H9 (cell line): ENCODE data around the gene GRB10. TPM values are rescaled to one million over a fixed set of nuclear protein-coding genes. Genes with fewer than 3 reads are reported as not detected.

Experiments
- DNase-seq: peaks from one replicate; pipeline ENCODE4 v3.0.0-alpha.2; 2017
- H2AFZ ChIP-seq: one replicate; pipeline ENCODE4 v1.6.1; 2013; ENCODE audit warnings: mild to moderate bottlenecking, low read length, control low read depth, moderate library complexity
- H2AK5ac ChIP-seq: 2 replicates; pipeline ENCODE4 v1.6.1; 2013; ENCODE audit warnings: low read length, control low read depth, mixed read lengths; ENCODE audit not compliant: insufficient read length
- H2BK120ac ChIP-seq: one replicate; pipeline ENCODE4 v1.6.1; 2013; ENCODE audit warnings: low read depth, mild to moderate bottlenecking, low read length, control low read depth, inconsistent platforms; ENCODE audit not compliant: poor library complexity, severe bottlenecking
- H2BK12ac ChIP-seq: 2 replicates; pipeline ENCODE4 v1.6.1; 2013; ENCODE audit warnings: low read length, control low read depth, mixed read lengths, low read depth; ENCODE audit not compliant: insufficient read length
- H2BK15ac ChIP-seq: 2 replicates; pipeline ENCODE4 v1.6.1; 2013; ENCODE audit warnings: low read depth, low read length, control low read depth
- H2BK20ac ChIP-seq: one replicate; pipeline ENCODE4 v1.6.1; 2013; ENCODE audit warnings: low read depth, mild to moderate bottlenecking, low read length, control low read depth, inconsistent platforms; ENCODE audit not compliant: poor library complexity, severe bottlenecking
- H2BK5ac ChIP-seq: 2 replicates; pipeline ENCODE4 v1.6.1; 2013; ENCODE audit warnings: low read length, control low read depth, mixed read lengths; ENCODE audit not compliant: insufficient read length
- H3K14ac ChIP-seq: 2 replicates; pipeline ENCODE4 v1.6.1; 2013; ENCODE audit warnings: low read length, control low read depth; ENCODE audit not compliant: insufficient read depth
- H3K18ac ChIP-seq: 2 replicates; pipeline ENCODE4 v1.6.1; 2013; ENCODE audit warnings: low read depth, mild to moderate bottlenecking, mixed read lengths, low read length, control low read depth; ENCODE audit not compliant: insufficient read length
- H3K23ac ChIP-seq: 2 replicates; pipeline ENCODE4 v1.6.1; 2013; ENCODE audit warnings: low read length, control low read depth, mixed read lengths, low read depth; ENCODE audit not compliant: insufficient read length
- H3K23me2 ChIP-seq: 2 replicates; pipeline ENCODE4 v1.6.1; 2013; ENCODE audit warnings: low read depth, mild to moderate bottlenecking, mixed read lengths, low read length, control low read depth; ENCODE audit not compliant: insufficient read length, poor library complexity, severe bottlenecking
- H3K27ac ChIP-seq: 2 replicates; pipeline ENCODE4 v1.5.1; 2013; ENCODE audit warnings: low read length, control low read depth, mixed read lengths, low read depth; ENCODE audit not compliant: insufficient read length
- H3K27me3 ChIP-seq: 2 replicates; pipeline ENCODE4 v1.6.1; 2013; ENCODE audit warnings: low read length, control low read depth, inconsistent platforms; ENCODE audit not compliant: insufficient read depth
- H3K4ac ChIP-seq: 2 replicates; pipeline ENCODE4 v1.6.1; 2013; ENCODE audit warnings: low read depth, mild to moderate bottlenecking, control low read depth, inconsistent platforms, low read length, moderate library complexity
- H3K4me1 ChIP-seq: 2 replicates; pipeline ENCODE4 v1.6.1; 2013; ENCODE audit warnings: low read length, control low read depth, inconsistent platforms; ENCODE audit not compliant: insufficient read depth
- H3K4me2 ChIP-seq: 2 replicates; pipeline ENCODE4 v1.6.1; 2013; ENCODE audit warnings: low read length, control low read depth, mixed read lengths; ENCODE audit not compliant: insufficient read length, insufficient read depth
- H3K56ac ChIP-seq: 2 replicates; pipeline ENCODE4 v1.6.1; 2013; ENCODE audit warnings: low read depth, mild to moderate bottlenecking, mixed read lengths, low read length, control low read depth; ENCODE audit not compliant: insufficient read length
- H3K79me1 ChIP-seq: 2 replicates; pipeline ENCODE4 v1.6.1; 2013; ENCODE audit warnings: low read depth, mild to moderate bottlenecking, moderate library complexity, low read length, control low read depth, inconsistent platforms; ENCODE audit not compliant: insufficient read depth, poor library complexity, severe bottlenecking
- H3K79me2 ChIP-seq: 2 replicates; pipeline ENCODE4 v1.6.1; 2013; ENCODE audit warnings: low read length, control low read depth, inconsistent platforms; ENCODE audit not compliant: insufficient read depth
- H3K9ac ChIP-seq: 2 replicates; pipeline ENCODE4 v1.6.1; 2013; ENCODE audit warnings: low read length, control low read depth, mixed read lengths; ENCODE audit not compliant: insufficient read length; ENCODE audit errors: extremely low read depth
- H3K9me3 ChIP-seq: one replicate; pipeline ENCODE4 v1.6.1; 2013; ENCODE audit warnings: low read depth, low read length, inconsistent platforms; ENCODE audit not compliant: control insufficient read depth
- H3T11ph ChIP-seq: one replicate; pipeline ENCODE4 v1.6.1; 2013; ENCODE audit warnings: mild to moderate bottlenecking, low read length, control low read depth, inconsistent platforms
- H4K20me1 ChIP-seq: one replicate; pipeline ENCODE4 v1.6.1; 2013; ENCODE audit not compliant: control insufficient read depth, insufficient read length, insufficient read depth
- H4K5ac ChIP-seq: 2 replicates; pipeline ENCODE4 v1.6.1; 2013; ENCODE audit warnings: low read depth, mild to moderate bottlenecking, mixed read lengths, low read length, control low read depth; ENCODE audit not compliant: insufficient read length
- H4K8ac ChIP-seq: replicated peaks from 2 replicates; pipeline ENCODE4 v1.6.1; 2013; ENCODE audit warnings: low read length, control low read depth, mixed read lengths, low read depth; ENCODE audit not compliant: insufficient read length
- H4K91ac ChIP-seq: 2 replicates; pipeline ENCODE4 v1.6.1; 2013; ENCODE audit warnings: low read depth, mild to moderate bottlenecking, moderate library complexity, mixed read lengths, low read length, control low read depth; ENCODE audit not compliant: insufficient read length
- H3K27ac Mint-ChIP-seq, 3 experiments: 2 replicates in 2 of 3; 3 replicates in 1 of 3; pipeline ENCODE4 v1.8.0; 2020 to 2021; ENCODE audit warnings: mixed read lengths in 3 of 3, mild to moderate bottlenecking in 1 of 3, moderate library complexity in 1 of 3
- H3K27me3 Mint-ChIP-seq: 2 replicates; pipeline ENCODE4 v1.8.0; 2021; ENCODE audit warnings: low read depth, mild to moderate bottlenecking, moderate library complexity, mixed read lengths
- H3K36me3 Mint-ChIP-seq, 3 experiments: 2 replicates in 2 of 3; 3 replicates in 1 of 3; pipeline ENCODE4 v1.8.0; 2020 to 2021; ENCODE audit warnings: low read depth in 3 of 3, mixed read lengths in 3 of 3; ENCODE audit not compliant: insufficient read depth in 1 of 3
- H3K4me1 Mint-ChIP-seq, 2 experiments: 2 replicates each; pipeline ENCODE4 v1.8.0; 2020; ENCODE audit warnings: mixed read lengths in 2 of 2
- H3K4me3 Mint-ChIP-seq, 2 experiments: 2 replicates in 1 of 2; 3 replicates in 1 of 2; pipeline ENCODE4 v1.8.0; 2020 to 2021; ENCODE audit warnings: mild to moderate bottlenecking in 2 of 2, mixed read lengths in 2 of 2, moderate library complexity in 1 of 2
- H3K9me3 Mint-ChIP-seq, 2 experiments: 2 replicates in 1 of 2; 3 replicates in 1 of 2; pipeline ENCODE4 v1.8.0; 2020; ENCODE audit warnings: mild to moderate bottlenecking in 2 of 2, mixed read lengths in 2 of 2, moderate library complexity in 1 of 2
- WGBS: extraction: QIAGEN DNeasy Blood & Tissue Kit; methylation state at CpG from one replicate; pipeline ENCODE4 v1.1.7; 2013; ENCODE audit warnings: missing lambda C conversion rate, low lambda C conversion rate, mixed read lengths; ENCODE audit not compliant: insufficient read length; ENCODE audit errors: extremely low coverage; 5-methylcytosine and 5-hydroxymethylcytosine counted together
- total RNA-seq: library from RNA; stranded (reverse); gene quantifications from 2 replicates; pipeline ENCODE4 v1.2.1, GENCODE V29; 2021
- TF ChIP-seq, protein P1 (sequence below): fragments of 200-600 bp; sonication (generic); conservative IDR thresholded peaks from 3 replicates; pipeline ENCODE4 v1.8.0; 2021; ENCODE audit warnings: antibody characterized with exemption, mild to moderate bottlenecking

The GRB10 gene
- total RNA-seq, 1 experiment from 2014 or later = 108 TPM

DNA sequence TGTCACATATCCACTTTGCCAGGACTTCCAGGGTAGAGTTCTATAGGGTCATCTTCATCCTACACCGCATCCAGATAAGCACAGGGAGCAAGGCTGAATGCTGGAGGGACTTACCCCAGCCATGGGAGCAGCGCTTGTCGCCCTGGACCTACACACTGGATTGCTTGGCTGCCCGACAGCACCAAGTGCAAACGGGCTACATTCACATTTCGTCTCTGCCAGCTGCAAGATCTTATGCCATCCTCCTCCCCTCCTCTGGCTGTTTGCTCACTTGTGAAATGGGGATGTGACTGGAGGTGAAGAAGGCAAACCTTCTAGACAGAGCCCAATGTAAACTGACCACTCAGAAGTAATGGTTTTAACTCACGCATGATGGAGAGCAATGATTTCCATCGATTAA lies 218.5 kb downstream of the GRB10 start:
- H3K9ac ChIP-seq = no peak overlapping the region
- H4K5ac ChIP-seq = no peak overlapping the region
- H3K9me3 ChIP-seq = no peaks in the 10 kb centered on the region
- no peak overlapping the region for H3K14ac ChIP-seq
- H3K27me3 ChIP-seq = no peaks in the 10 kb centered on the region
- no peak overlapping the region for H2AFZ ChIP-seq
- TF ChIP-seq, protein P1, sequence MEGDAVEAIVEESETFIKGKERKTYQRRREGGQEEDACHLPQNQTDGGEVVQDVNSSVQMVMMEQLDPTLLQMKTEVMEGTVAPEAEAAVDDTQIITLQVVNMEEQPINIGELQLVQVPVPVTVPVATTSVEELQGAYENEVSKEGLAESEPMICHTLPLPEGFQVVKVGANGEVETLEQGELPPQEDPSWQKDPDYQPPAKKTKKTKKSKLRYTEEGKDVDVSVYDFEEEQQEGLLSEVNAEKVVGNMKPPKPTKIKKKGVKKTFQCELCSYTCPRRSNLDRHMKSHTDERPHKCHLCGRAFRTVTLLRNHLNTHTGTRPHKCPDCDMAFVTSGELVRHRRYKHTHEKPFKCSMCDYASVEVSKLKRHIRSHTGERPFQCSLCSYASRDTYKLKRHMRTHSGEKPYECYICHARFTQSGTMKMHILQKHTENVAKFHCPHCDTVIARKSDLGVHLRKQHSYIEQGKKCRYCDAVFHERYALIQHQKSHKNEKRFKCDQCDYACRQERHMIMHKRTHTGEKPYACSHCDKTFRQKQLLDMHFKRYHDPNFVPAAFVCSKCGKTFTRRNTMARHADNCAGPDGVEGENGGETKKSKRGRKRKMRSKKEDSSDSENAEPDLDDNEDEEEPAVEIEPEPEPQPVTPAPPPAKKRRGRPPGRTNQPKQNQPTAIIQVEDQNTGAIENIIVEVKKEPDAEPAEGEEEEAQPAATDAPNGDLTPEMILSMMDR = no peak
- no peak overlapping the region for H3K4ac ChIP-seq
- H3K56ac ChIP-seq = no peak overlapping the region
- H3K23ac ChIP-seq = no peak overlapping the region
- no peak overlapping the region for H2BK5ac ChIP-seq
- no peak overlapping the region for H3K27ac ChIP-seq
- no peaks in the 10 kb centered on the region for H3K23me2 ChIP-seq
- H3K79me2 ChIP-seq = no peaks in the 10 kb centered on the region
- peaks cover 0 to under 1% (median 0%) of the 10 kb centered on the region in 3 experiments; a peak in 1 of 7 replicates for H3K36me3 Mint-ChIP-seq
- no peak overlapping the region for H3K4me2 ChIP-seq
- H4K8ac ChIP-seq = no peak overlapping the region
- no peaks in the 10 kb centered on the region for H4K20me1 ChIP-seq
- H2BK120ac ChIP-seq = no peak overlapping the region
- H3K4me1 ChIP-seq = no peaks in the 10 kb centered on the region
- no peak overlapping the region for H4K91ac ChIP-seq
- H3K4me3 Mint-ChIP-seq = no peak overlapping the region
- H2BK20ac ChIP-seq = no peak overlapping the region
- no peaks in the 10 kb centered on the region for H3K79me1 ChIP-seq
- H2BK15ac ChIP-seq = no peak overlapping the region
- no peak overlapping the region for H2BK12ac ChIP-seq
- no CpG with 5 or more reads among the region's 8 CpGs for WGBS
- DNase-seq = no peak
- peaks cover 1 to 3% of the 10 kb centered on the region in 2 experiments for H3K9me3 Mint-ChIP-seq
- no peak overlapping the region for H2AK5ac ChIP-seq
- H3K27ac Mint-ChIP-seq = no peak overlapping the region
- no peak overlapping the region for H3T11ph ChIP-seq
- peaks cover 14 to 16% of the 10 kb centered on the region in 2 experiments for H3K4me1 Mint-ChIP-seq
- H3K18ac ChIP-seq = no peak overlapping the region
- H3K27me3 Mint-ChIP-seq = peaks cover 14% of the 10 kb centered on the region
